HEK293 (cell line): ENCODE results near the gene THY1.

Experiments
- CTCF ChIP-seq: fragments of 450-650 bp; formaldehyde crosslinking; IDR thresholded peaks from 2 replicates; pipeline ENCODE4 v1.5.1; 2016; ENCODE audit warnings: missing biosample characterization, missing genetic modification characterization
- RBAK ChIP-seq: fragments of 450-650 bp; formaldehyde crosslinking; IDR thresholded peaks from 2 replicates; pipeline ENCODE4 v1.5.1; 2016; ENCODE audit warnings: missing biosample characterization, missing genetic modification characterization
- SP3 ChIP-seq: fragments of 450-650 bp; formaldehyde crosslinking; IDR thresholded peaks from 2 replicates; pipeline ENCODE4 v1.5.1; 2016; ENCODE audit warnings: missing biosample characterization, missing genetic modification characterization
- ZBTB21 ChIP-seq: fragments of 450-650 bp; formaldehyde crosslinking; IDR thresholded peaks from 2 replicates; pipeline ENCODE4 v1.5.1; 2017; ENCODE audit warnings: missing biosample characterization, missing genetic modification characterization
- ZBTB26 ChIP-seq: fragments of 450-650 bp; formaldehyde crosslinking; optimal IDR thresholded peaks from 2 replicates; pipeline ENCODE3; 2016; ENCODE audit warnings: missing biosample characterization, mild to moderate bottlenecking, missing genetic modification characterization
- ZNF184 ChIP-seq: fragments of 450-650 bp; IDR thresholded peaks from 2 replicates; pipeline ENCODE4 v1.5.1; 2018; ENCODE audit warnings: missing biosample characterization, mild to moderate bottlenecking, missing genetic modification characterization
- ZNF350 ChIP-seq: fragments of 450-650 bp; formaldehyde crosslinking; IDR thresholded peaks from 2 replicates; pipeline ENCODE4 v1.5.0; 2017; ENCODE audit warnings: missing biosample characterization, mild to moderate bottlenecking, missing genetic modification characterization
- ZNF530 ChIP-seq: fragments of 450-650 bp; formaldehyde crosslinking; IDR thresholded peaks from 2 replicates; pipeline ENCODE4 v1.5.1; 2016; ENCODE audit warnings: low read depth, missing biosample characterization, missing genetic modification characterization
- ZNF785 ChIP-seq: fragments of 450-650 bp; formaldehyde crosslinking; IDR thresholded peaks from 2 replicates; pipeline ENCODE4 v1.5.1; 2016; ENCODE audit warnings: missing biosample characterization, missing genetic modification characterization
- ZSCAN16 ChIP-seq: fragments of 450-650 bp; formaldehyde crosslinking; IDR thresholded peaks from 2 replicates; pipeline ENCODE4 v1.5.1; 2016; ENCODE audit warnings: missing biosample characterization, missing genetic modification characterization
- ZXDB ChIP-seq: fragments of 450-650 bp; formaldehyde crosslinking; IDR thresholded peaks from 2 replicates; pipeline ENCODE4 v1.5.1; 2016; ENCODE audit warnings: missing biosample characterization, missing genetic modification characterization
- TF ChIP-seq, protein P1 (sequence below): fragments of 450-650 bp; formaldehyde crosslinking; IDR thresholded peaks from 2 replicates; pipeline ENCODE4 v1.5.1; 2016; ENCODE audit warnings: missing biosample characterization, missing genetic modification characterization, low read depth

DNA sequence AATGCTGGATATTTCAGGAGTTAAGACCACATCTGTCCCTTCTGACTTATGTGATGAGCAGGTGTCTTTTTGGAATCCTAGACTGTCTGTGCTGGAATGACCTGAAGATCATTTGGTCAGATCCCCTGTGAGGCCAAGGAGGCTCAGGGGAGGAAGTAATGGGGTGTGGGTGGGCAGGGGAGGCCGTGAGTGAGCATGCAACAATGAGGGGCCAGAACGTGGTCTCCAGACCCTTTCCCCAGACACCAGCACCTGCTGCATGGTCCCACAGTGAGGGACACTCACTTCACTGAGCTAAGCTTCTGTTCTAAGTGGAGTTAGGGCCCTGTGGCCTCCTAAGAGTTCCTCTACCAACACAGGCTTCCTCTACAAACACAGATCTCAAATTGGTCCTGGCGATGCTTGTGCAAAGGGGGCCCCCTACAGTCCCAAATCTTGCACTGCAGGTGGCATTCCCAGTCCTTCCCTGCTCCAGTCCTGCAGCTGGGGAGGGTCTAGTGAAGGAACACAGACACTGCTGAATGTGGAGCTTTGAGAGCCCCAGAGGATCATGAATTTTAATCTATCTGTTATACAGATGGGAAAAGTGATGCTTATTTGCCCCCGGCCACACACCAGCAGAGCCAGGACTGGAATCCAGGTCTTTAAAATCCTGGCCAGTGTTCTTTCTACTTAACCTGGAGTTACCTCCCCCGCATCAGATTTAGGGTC lies 48.9 kb downstream of the THY1 start:
- TF ChIP-seq RBAK (tag by site-specific recombination) (no peak), SP3 (tag by site-specific recombination) (no peak), CTCF (tag by site-specific recombination) (peak; percentile 34; the same call in 1 of the 2 replicates), ZBTB21 (tag by site-specific recombination) (no peak), ZSCAN16 (tag by site-specific recombination) (no peak), ZNF530 (tag by site-specific recombination) (no peak), ZNF184 (no peak), ZBTB26 (tag by site-specific recombination) (no peak), ZNF350 (tag by site-specific recombination) (no peak), ZXDB (no peak), ZNF785 (tag by site-specific recombination) (no peak)
- TF ChIP-seq, protein P1, sequence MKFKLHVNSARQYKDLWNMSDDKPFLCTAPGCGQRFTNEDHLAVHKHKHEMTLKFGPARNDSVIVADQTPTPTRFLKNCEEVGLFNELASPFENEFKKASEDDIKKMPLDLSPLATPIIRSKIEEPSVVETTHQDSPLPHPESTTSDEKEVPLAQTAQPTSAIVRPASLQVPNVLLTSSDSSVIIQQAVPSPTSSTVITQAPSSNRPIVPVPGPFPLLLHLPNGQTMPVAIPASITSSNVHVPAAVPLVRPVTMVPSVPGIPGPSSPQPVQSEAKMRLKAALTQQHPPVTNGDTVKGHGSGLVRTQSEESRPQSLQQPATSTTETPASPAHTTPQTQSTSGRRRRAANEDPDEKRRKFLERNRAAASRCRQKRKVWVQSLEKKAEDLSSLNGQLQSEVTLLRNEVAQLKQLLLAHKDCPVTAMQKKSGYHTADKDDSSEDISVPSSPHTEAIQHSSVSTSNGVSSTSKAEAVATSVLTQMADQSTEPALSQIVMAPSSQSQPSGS (tag by site-specific recombination): no peak
